ENCODE measurements around the gene DCC. TPM values are rescaled to one million over a fixed set of nuclear protein-coding genes. Genes with fewer than 3 reads are reported as not detected.

Gene DCC
- total RNA-seq, 1 experiment from 2014 or later, result not detected

- POLR2A ChIA-PET, result no interaction called here
Measured at GRCh38 chr18:53080687-53081086, 740.7 kb downstream of the DCC start.

More at GRCh38 chr18:53080687-53081086, 740.7 kb downstream of the DCC start:
- H3K4me2 ChIP-seq (ENCODE audit: low read length), result no peak overlapping the region
- H3K27ac ChIP-seq (ENCODE audit: low read depth, low read length), result no peak overlapping the region
- no peaks in the 10 kb centered on the region for H3K36me3 ChIP-seq (ENCODE audit: control insufficient read depth in 1 of 2, insufficient read depth in 2 of 2, low read length in 2 of 2)
- H3K9me2 ChIP-seq (ENCODE audit: insufficient read depth), result no peaks in the 10 kb centered on the region
- no peak overlapping the region for H3K4me3 ChIP-seq (replicated peaks in 1 of 2; ENCODE audit: low read depth in 1 of 2, low read length in 2 of 2)
- ATAC-seq, result no peak
- no peak for TF ChIP-seq SIN3A (IDR thresholded peaks at IDR 0.05; ENCODE audit: low read depth)
- TF ChIP-seq POLR2AphosphoS5 (IDR thresholded peaks at IDR 0.05; ENCODE audit: low read depth, low read length), result no peak
- TF ChIP-seq ZFX (IDR thresholded peaks at IDR 0.05), result no peak
- TF ChIP-seq, protein P1, sequence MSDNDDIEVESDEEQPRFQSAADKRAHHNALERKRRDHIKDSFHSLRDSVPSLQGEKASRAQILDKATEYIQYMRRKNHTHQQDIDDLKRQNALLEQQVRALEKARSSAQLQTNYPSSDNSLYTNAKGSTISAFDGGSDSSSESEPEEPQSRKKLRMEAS (IDR thresholded peaks at IDR 0.05), result no peak
- no peak for TF ChIP-seq TCF7L2 (IDR thresholded peaks at IDR 0.05; ENCODE audit: borderline replicate concordance, extremely low read depth, insufficient read depth, insufficient read length)
- no peak for TF ChIP-seq ATF3 (IDR thresholded peaks at IDR 0.05)
- no peak for TF ChIP-seq EZH2 (IDR thresholded peaks at IDR 0.05)
- no peak for TF ChIP-seq ZNF274 (IDR thresholded peaks at IDR 0.05; ENCODE audit: low read depth, low read length)
- no peak for TF ChIP-seq POLR2A (IDR thresholded peaks at IDR 0.05; ENCODE audit: borderline replicate concordance, extremely low read depth, insufficient read depth, insufficient read length)
- TF ChIP-seq ELF1 (IDR thresholded peaks at IDR 0.05; ENCODE audit: borderline replicate concordance, low read depth), result no peak
- no peak for TF ChIP-seq EGR1 (IDR thresholded peaks at IDR 0.05; ENCODE audit: low read depth)
- TF ChIP-seq JUND (IDR thresholded peaks at IDR 0.05), result no peak
- TF ChIP-seq, protein P2, sequence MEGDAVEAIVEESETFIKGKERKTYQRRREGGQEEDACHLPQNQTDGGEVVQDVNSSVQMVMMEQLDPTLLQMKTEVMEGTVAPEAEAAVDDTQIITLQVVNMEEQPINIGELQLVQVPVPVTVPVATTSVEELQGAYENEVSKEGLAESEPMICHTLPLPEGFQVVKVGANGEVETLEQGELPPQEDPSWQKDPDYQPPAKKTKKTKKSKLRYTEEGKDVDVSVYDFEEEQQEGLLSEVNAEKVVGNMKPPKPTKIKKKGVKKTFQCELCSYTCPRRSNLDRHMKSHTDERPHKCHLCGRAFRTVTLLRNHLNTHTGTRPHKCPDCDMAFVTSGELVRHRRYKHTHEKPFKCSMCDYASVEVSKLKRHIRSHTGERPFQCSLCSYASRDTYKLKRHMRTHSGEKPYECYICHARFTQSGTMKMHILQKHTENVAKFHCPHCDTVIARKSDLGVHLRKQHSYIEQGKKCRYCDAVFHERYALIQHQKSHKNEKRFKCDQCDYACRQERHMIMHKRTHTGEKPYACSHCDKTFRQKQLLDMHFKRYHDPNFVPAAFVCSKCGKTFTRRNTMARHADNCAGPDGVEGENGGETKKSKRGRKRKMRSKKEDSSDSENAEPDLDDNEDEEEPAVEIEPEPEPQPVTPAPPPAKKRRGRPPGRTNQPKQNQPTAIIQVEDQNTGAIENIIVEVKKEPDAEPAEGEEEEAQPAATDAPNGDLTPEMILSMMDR (IDR thresholded peaks at IDR 0.05 in 2 of 3, conservative IDR thresholded peaks at IDR 0.05 in 1 of 3; ENCODE audit: borderline replicate concordance in 1 of 3, insufficient read depth in 1 of 3, low read depth in 2 of 3, low read length in 2 of 3), result no peak
- TF ChIP-seq SP1 (IDR thresholded peaks at IDR 0.05; ENCODE audit: low read depth), result no peak
- TF ChIP-seq RAD21 (IDR thresholded peaks at IDR 0.05; ENCODE audit: low read depth), result no peak
- TF ChIP-seq SRF (IDR thresholded peaks at IDR 0.05; ENCODE audit: low read depth), result no peak
- no peak for TF ChIP-seq REST (IDR thresholded peaks at IDR 0.05; ENCODE audit: low read depth)
- TF ChIP-seq FOSL1 (IDR thresholded peaks at IDR 0.05; ENCODE audit: low read depth), result no peak
- H2AFZ ChIP-seq (ENCODE audit: low read depth, low read length, poor library complexity, severe bottlenecking), result no peak overlapping the region
- no peaks in the 10 kb centered on the region for H3K27me3 ChIP-seq (ENCODE audit: insufficient read depth, low read length)
- no peaks in the 10 kb centered on the region for H3K79me2 ChIP-seq (ENCODE audit: insufficient read depth, low read length)
- peaks cover 22 to 36% of the 10 kb centered on the region in 2 experiments; a peak in 2 of 4 replicates for H3K9me3 ChIP-seq (ENCODE audit: control insufficient read depth in 1 of 2, insufficient read depth in 1 of 2, low read depth in 1 of 2, low read length in 2 of 2)
- ChIA-PET RAD21 (ENCODE audit: low non-redundant PET in 1 of 2, low total read pairs in 2 of 2, uncharacterized antibody in 2 of 2, unreplicated experiment in 2 of 2) (no interaction called here), CTCF (no interaction called here)
- H3K9ac ChIP-seq (ENCODE audit: low read length), result no peak overlapping the region
- no TSS peak for BruUV-seq (replicated peaks)
- no peaks in the 10 kb centered on the region for H4K20me1 ChIP-seq (ENCODE audit: insufficient read depth)
- no peaks in the 10 kb centered on the region for H3K4me1 ChIP-seq (ENCODE audit: control insufficient read depth in 1 of 2, insufficient read depth in 2 of 2, low read length in 2 of 2)
- no peak for DNase-seq (ENCODE audit: low read depth, low spot score)
- intact Hi-C loops (cut with micrococcal nuclease), result no loop called here

Measured in HCT116 (cell line).